Upper lobe of right lung (tissue), 1 donor: ENCODE measurements around the gene INSL3. TPM values are rescaled to one million over a fixed set of nuclear protein-coding genes. Genes with fewer than 3 reads are reported as not detected.

Source experiments
- ATAC-seq: fragments of 200-7000 bp; cut with Tn5 transposase; one replicate; pipeline ENCODE4 v1.9.1; 2020; ENCODE audit warnings: mild to moderate bottlenecking, moderate library complexity
- DNase-seq: peaks from one replicate; pipeline ENCODE4 v3.0.0-alpha.2; 2020
- H3K27ac ChIP-seq: fragments of 200-600 bp; one replicate; pipeline ENCODE4 v1.8.0; 2022
- H3K27me3 ChIP-seq: fragments of 200-600 bp; one replicate; pipeline ENCODE4 v1.8.0; 2022; ENCODE audit warnings: mild to moderate bottlenecking
- H3K36me3 ChIP-seq: fragments of 200-600 bp; one replicate; pipeline ENCODE4 v1.8.0; 2022
- H3K4me1 ChIP-seq: fragments of 200-600 bp; one replicate; pipeline ENCODE4 v1.8.0; 2022
- H3K4me3 ChIP-seq: fragments of 200-600 bp; one replicate; pipeline ENCODE4 v1.8.0; 2022; ENCODE audit warnings: mild to moderate bottlenecking
- H3K9me3 ChIP-seq: fragments of 200-600 bp; one replicate; pipeline ENCODE4 v1.8.0; 2022
- CTCF ChIP-seq: fragments of 200-600 bp; IDR thresholded peaks from one replicate; pipeline ENCODE4 v1.8.0; 2022; ENCODE audit warnings: antibody characterized with exemption
- intact Hi-C: fragments of 100-400 bp; cut with DNase I; formaldehyde crosslinking; loops from one replicate; pipeline ENCODE4 v1.11.0; 2022
- total RNA-seq: library from RNA; stranded (reverse); fragmentation: NEBNext Ultra II Directional; extraction: Animal tissue kit (Norgen Biotek cat#: 25700); gene quantifications from one replicate; pipeline ENCODE4 v1.2.1, GENCODE V29; 2021
- donor health status: DM: no; HTN: yes; CAD: no; lungs with severe emphysema.

Gene INSL3
- total RNA-seq, 1 donor from 2014 or later, result not detected

GRCh38 chr19:17772172-17772571 is 49.1 kb downstream of the INSL3 start:
- Histone ChIP-seq H3K9me3 (no peaks in the 10 kb centered on the region), H3K4me1 (no peaks in the 10 kb centered on the region), H3K27ac (no peak overlapping the region), H3K36me3 (no peaks in the 10 kb centered on the region), H3K4me3 (no peak overlapping the region), H3K27me3 (no peaks in the 10 kb centered on the region)
- DNase-seq, result no peak
- intact Hi-C loops, result loop anchor here (10.0 kb wide), 1 partner anchor 67 kb away; no protein-coding TSS in a partner anchor
- no peak for ATAC-seq
- no peak for TF ChIP-seq CTCF

DNA sequence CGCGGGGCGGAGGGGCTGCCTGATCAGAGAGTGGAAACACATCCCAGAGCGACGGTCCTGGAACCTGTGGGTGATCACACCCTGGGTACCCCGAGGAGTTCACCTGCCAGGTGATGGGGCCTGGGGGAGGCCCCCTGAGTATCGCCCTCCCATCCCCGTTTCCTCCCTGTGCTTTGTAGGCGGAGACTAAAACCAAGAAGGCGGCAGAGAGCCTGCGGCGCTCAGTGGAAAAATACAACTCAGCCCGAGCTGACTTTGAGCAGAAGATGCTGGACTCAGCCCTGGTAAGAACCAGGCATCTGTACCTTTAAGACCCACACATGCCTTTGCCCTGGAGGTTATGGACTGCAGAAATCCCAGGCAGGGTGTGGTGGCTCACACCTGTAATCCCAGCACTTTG is 50.7 kb downstream of the INSL3 start:
- intact Hi-C loops, result loop anchor here (10.0 kb wide), 1 partner anchor 66 kb away; no protein-coding TSS in a partner anchor
- H3K27me3 ChIP-seq, result no peaks in the 10 kb centered on the region
- H3K4me3 ChIP-seq, result no peak overlapping the region
- DNase-seq (no peak), ATAC-seq (no peak)
- no peak overlapping the region for H3K27ac ChIP-seq
- H3K9me3 ChIP-seq, result no peaks in the 10 kb centered on the region
- no peaks in the 10 kb centered on the region for H3K36me3 ChIP-seq
- H3K4me1 ChIP-seq, result peaks cover 8% of the 10 kb centered on the region
- TF ChIP-seq CTCF, result no peak

DNA sequence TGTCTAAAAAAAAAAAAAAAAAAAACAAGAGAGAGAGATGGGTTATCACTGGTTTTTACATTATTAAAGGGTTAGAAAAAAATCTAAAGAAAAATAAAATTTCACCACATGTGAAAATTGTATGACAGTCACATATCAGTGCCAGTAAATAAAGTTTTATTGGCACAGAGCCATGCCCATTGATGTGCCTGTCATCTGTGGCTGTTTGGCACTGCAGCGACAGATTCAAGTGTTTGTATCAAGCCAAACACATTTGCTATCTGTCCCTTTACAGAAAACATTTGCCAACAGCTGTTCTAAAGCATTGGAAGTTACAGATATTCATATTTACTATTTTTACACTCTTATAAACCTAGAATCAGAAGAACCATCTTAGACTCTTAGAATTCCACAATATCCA is 53.8 kb downstream of the INSL3 start:
- Histone ChIP-seq H3K4me3 (no peak overlapping the region), H3K27me3 (no peaks in the 10 kb centered on the region), H3K9me3 (no peaks in the 10 kb centered on the region), H3K4me1 (peaks cover 8% of the 10 kb centered on the region), H3K27ac (no peak overlapping the region), H3K36me3 (no peaks in the 10 kb centered on the region)
- DNase-seq (no peak), ATAC-seq (no peak)
- intact Hi-C loops, result no loop called here
- no peak for TF ChIP-seq CTCF

DNA sequence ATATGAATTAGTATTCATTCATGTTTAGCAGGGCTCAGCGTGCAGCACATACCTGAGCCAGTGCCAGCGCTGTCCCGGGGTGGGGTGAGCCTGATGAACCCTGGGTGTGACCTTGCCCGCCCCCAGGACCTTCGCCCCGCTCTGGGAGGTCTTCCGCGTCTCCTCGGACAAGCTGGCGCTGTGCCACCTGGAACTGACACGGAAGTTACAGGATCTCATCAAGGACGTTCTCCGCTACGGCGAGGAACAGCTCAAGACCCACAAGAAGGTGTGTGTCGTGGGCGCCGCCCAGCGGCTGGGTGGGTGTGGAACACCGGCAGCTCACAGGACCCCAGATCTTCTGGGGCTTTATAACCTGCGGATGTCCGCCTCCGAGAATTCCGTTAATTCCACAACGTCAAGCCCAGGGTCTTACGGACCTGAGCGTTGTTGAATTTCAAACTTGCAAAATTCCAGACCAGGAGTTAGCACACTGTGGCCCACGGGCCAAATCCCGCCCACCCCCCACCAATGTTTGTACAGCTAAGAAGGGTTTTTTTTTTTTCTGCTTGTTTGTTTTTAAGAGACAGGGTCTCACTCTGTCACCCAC is 54.7 kb downstream of the INSL3 start:
- intact Hi-C loops, result no loop called here
- peak; percentile 92 for DNase-seq
- Histone ChIP-seq H3K27me3 (no peaks in the 10 kb centered on the region), H3K4me3 (no peak overlapping the region), H3K36me3 (no peaks in the 10 kb centered on the region), H3K4me1 (peaks cover 8% of the 10 kb centered on the region), H3K9me3 (no peaks in the 10 kb centered on the region), H3K27ac (no peak overlapping the region)
- peak; percentile 90 for ATAC-seq
- TF ChIP-seq CTCF, result peak; percentile 79

Other genes starting within 250 kb of the INSL3 start
- 0.41 TPM for gene UNC13A, start 133.2 kb downstream of the INSL3 start, total RNA-seq
- gene MAP1S, start 102.0 kb downstream of the INSL3 start, total RNA-seq, result 71.4 TPM
- gene FCHO1, start 70.0 kb downstream of the INSL3 start, total RNA-seq, result 7.4 TPM
- 2.1 TPM for gene B3GNT3, start 26.4 kb downstream of the INSL3 start, total RNA-seq
- 15.1 TPM for gene JAK3, start 26.5 kb upstream of the INSL3 start, total RNA-seq
- 1,315 TPM for gene RPL18A, start 38.4 kb upstream of the INSL3 start, total RNA-seq
- gene SLC5A5, start 50.4 kb upstream of the INSL3 start, total RNA-seq, result not detected
- 59.7 TPM for gene CCDC124, start 111.5 kb upstream of the INSL3 start, total RNA-seq
- gene KCNN1, start 145.6 kb upstream of the INSL3 start, total RNA-seq, result not detected
- gene ARRDC2, start 186.7 kb upstream of the INSL3 start, total RNA-seq, result 82.7 TPM